Stimulated activated CD4-positive, alpha-beta T cell treated with anti-CD3 and anti-CD28 coated beads, TNF-alpha, amount 100 ng/mL, for 24 hours (primary cell): ENCODE measurements around the gene GTF2IRD1.
A peak's percentile ranks its signal among the peaks of the same experiment; 100 is the strongest.
"Not testable (repeated sequence)": the region's sequence is repeated elsewhere in the genome, so short reads cannot be mapped to it uniquely, and the experiment has no call there.

Source experiments
- DNase-seq, 3 experiments: peaks; one replicate each; pipeline ENCODE4 v3.0.0-alpha.2; 2020; ENCODE audit warnings: low read depth in 3 of 3

The GTF2IRD1 gene

GRCh38 chr7:74429153-74429747 is 24.5 kb upstream of the GTF2IRD1 start:
- no peak for DNase-seq

GRCh38 chr7:74430409-74430808 is 23.3 kb upstream of the GTF2IRD1 start:
- DNase-seq, result not testable (repeated sequence)

GRCh38 chr7:74430961-74431466 is 22.7 kb upstream of the GTF2IRD1 start:
- no peak for DNase-seq

- DNase-seq, result not testable (repeated sequence)
These were observed 16.5 kb upstream of the GTF2IRD1 start for GRCh38 chr7:74437291-74437571.

- DNase-seq, result no peak
These were observed 15.4 kb upstream of the GTF2IRD1 start for GRCh38 chr7:74438327-74438726.

DNA sequence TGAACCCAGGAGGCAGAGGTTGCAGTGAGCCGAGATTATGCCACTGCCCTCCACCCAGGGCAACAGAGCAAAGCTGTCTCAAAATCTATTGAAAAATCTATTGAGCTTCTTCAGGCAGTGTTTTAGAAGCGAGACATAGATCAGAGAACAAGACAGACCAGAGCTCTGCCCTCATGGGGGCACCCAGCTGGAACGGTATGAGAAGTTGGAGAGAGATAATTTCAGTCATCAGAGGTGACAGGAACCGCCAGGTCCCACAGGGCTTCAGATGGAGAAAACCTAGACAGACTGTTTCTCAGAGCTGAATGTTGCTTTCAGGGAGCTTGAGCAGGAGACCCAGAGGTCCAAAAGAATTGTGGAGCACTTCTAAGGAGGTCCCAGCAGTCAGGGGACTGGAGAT is 14.2 kb upstream of the GTF2IRD1 start:
- no peak for DNase-seq

DNA sequence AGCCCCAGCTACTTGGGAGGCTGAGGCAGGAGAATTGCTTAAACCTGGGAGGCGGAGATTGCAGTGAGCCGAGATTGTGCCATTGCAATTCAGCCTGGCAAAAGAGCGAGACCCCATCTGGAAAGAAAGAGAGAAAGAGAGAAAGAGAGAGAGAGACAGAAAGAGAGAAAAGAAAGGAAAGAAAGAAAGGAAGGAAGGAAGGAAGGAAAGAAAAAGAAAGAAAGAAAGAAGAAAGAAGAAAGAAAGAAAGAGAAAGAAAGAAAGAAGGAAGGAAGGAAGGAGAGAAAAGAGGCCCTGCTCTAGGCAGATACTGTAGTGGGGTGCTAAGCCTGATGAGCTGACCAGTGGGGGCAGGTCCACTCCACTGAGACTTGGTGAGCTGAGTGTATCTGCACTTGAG is 13.6 kb upstream of the GTF2IRD1 start:
- DNase-seq, result not testable (repeated sequence)

- no peak for DNase-seq
These were observed 11.9 kb upstream of the GTF2IRD1 start for GRCh38 chr7:74441801-74442200.

GRCh38 chr7:74443543-74444247 is 10.0 kb upstream of the GTF2IRD1 start:
- DNase-seq, result no peak

DNA sequence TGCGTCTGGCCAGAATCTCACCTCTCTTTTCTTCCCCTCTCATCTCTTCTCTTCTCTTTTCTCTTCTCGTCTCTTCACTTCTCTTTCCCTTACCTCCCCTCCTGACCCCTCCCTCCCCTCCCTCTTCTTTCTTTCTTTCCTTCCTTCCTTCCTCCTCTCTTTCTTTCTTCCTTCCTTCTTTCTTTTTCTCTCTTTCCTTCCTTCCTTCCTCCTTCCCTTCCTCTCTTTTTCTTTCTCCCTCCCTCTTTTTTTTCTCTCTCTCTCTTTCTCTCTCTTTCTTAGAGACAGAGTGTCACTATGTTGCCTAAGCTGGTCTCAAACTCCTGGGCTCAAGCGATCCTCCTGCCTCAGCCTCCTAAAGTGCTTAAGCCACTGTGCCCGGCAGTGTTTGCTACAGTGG is 4.6 kb upstream of the GTF2IRD1 start:
- DNase-seq, result no peak

- peak; percentile 33 to 61 (median 52) for DNase-seq
These were observed 3.8 kb upstream of the GTF2IRD1 start for GRCh38 chr7:74449809-74450397.

DNA sequence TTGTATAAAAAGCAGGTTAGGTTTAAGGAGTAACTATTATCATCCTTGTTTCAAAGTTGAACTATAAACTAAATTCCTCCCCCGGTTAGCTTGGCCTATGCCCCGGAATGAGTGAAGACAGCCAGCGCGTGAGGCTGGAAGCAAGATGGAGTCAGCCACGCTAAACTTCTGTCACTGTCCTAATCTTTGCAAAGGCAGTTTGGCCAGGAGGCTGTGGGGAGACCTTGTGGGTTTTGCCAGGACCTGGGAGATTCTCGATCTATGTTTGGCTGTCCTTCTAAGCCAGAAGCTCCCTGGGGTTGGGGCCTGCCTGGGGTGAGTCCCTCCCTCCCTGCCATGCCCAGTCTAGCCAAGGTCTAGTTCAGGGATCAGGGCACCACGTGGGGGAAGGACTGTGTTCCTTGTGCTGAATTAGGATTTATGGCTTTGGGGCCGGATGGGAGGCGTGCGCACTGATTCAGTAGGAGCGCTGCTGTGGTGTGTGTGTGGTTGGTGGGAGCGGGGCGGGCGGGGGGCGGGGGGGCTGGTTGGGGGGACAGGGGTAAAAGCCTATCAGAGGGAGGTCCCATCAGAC is 871 bp upstream of the GTF2IRD1 start:
- peak; percentile 3 to 15 (median 5) for DNase-seq

DNA sequence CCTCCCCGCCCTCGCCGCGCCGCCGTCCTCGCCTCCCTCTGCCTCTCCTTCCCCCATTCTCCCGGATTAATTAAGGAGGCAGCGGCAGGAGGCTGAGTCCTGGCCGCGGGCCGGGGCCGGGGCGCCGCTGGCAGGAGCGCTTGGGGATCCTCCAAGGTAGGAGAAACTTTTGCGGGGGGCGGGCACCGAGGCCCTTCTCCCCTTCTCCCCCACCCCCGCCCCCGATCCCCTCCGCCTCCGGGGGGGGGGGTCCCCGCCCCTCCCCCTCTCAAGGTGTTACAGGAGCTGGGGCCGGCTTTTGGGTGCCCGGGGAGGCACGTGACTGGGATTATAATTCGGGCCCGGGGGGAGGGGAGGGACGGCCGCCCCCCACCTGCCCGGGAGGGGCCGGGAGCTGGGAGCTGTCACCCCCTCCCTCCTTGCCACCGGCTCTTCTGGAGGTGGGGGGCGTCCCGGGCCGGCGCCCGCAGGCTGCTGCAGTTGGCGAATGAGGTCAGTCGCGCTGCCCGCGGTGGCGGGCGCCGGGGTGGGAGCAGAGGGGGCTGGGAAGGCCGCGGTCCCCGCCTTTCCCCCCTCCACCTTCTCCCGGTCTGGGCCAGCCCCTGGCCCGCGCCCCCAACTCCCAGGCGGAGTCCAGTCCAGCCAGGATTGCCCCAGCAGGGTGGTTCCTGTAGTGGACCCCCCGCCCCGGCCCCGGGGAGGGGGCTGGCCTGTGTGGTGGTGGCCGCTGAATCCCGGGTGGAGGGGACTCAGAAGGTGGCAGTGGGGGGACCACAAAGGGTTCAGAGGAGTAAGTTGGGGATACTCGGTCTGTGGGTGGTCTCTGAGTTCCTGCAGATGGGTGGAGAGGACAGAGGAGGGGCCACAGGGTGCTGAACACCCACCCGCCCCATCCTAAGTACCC is 567 bp downstream of the GTF2IRD1 start:
- peak in 1 of 3 experiments; percentile 6 for DNase-seq

GRCh38 chr7:74454925-74455288 is 1.2 kb downstream of the GTF2IRD1 start:
- DNase-seq, result no peak

- DNase-seq, result no peak
These were observed 1.6 kb downstream of the GTF2IRD1 start for GRCh38 chr7:74455291-74455804.

DNA sequence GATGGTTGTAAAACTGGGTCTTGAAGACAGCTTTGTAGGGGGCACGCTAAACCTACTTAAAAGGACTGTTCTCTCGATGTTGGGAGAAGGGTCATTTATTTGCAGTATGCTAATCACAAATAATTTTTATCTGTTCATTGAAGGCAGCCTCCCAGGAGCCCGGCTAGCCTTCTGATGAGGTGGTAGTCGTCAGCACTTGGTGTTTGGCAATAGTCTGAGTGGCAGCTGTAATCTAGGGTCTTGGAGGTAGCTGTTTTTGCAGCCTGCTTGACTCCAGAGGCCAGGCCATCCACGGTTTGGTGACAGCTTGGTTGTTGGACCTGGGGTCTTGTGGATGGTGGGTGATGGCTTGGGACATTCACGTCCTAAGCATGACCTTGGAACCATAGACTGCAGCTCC is 2.2 kb downstream of the GTF2IRD1 start:
- no peak for DNase-seq

DNA sequence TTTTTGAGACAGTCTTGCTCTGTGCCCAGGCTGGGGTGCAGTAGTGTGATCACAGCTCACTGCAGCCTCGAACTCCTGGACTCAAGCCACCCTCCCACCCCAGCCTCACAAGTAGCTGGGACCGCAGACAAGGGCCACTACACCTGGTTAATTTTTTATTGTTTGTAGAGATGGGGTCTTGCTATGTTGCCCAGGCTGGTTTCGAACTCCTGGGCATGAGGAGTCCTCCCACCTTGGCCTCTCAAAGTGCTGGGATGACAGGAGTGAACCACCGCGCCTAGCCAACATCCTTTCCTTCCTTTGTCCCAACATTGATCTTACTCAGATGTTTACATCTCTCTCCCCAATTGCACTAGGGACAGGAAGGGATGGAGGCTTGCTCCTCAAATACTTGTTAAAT is 3.3 kb downstream of the GTF2IRD1 start:
- DNase-seq, result no peak

DNA sequence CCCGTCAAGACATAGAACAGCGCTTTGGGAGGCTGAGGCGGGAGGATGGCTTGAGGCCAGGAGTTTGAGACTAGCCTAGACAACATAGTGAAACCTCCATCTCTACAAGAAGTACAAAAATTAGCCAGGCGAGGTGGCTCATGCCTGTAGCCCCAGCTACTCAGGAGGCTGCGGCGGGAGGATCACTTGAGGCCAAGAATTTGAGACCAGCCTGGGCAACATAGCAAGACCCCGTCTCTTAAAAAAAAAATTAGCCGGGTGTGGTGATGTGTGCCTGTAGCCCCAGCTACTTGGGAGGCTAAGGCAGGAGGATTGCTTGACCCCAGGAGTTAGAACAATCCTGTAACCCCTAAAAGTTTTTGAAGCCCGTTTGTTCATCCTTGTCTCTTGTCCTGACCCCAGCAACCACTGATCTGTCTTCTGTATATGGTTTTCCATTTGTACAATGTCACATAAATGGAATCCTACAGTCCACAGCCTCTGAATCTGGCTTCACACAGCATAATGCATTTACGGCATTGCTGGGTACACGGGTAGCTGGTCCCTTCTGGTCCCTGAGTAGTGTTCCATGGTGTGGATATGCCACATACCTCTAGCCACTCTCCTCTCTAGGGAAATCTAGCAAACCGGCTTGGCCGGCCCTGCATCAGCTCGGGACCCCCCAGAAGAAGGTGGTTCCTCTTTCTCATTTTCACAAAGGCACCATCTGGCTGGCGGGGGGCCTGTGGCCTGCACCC is 8.4 kb downstream of the GTF2IRD1 start:
- no peak for DNase-seq

DNA sequence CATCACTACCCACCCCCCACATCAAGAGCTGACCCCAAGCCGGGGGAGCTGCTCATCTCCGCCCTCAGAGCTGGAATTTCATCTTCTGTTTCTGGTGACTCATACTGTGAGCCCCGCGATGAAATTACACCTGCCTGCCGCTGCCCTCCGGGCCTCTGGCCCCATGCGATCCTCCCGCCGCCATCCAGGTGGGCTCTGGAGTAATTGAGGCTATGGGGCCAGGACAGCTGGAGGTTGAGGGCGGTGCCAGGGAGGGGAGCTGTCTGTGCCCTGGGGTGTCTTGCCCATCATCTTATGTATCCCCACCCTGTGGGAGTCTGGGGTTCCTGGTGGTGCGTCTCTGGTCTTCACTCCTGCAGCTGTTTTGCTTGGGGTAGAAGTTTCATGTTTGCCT is 9.0 kb downstream of the GTF2IRD1 start:
- DNase-seq, result no peak

- no peak for DNase-seq
These were observed 11.5 kb downstream of the GTF2IRD1 start for GRCh38 chr7:74464931-74465886.
